Measurements from ENCODE around the gene IGFBP5. TPM values are rescaled to one million over a fixed set of nuclear protein-coding genes. Genes with fewer than 3 reads are reported as not detected.

The IGFBP5 gene
- polyA plus RNA-seq, 1 experiment, result 3,867 TPM

DNA sequence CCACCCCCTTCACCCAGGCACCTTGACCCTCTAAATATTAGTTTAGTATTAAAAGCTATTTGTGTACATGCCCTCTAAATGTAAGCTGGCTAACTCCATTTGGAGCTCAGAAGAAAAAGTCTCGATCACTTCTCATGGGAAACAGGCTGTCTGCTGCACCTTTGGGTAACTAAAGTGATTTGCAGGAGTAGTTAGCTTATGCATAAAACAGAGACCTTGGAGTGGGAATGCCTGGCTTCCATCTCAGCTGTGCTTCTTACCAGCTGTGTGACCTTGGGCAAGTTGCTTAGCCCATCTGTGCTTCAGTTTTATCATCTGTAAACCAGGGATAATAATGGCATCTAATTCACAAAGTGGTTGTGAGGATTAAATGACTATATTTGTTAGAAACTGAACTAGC is 32.2 kb downstream of the IGFBP5 start:
- CTCF ChIA-PET, result interaction anchor here (19.8 kb wide), 1 partner anchor 143 kb away, joined by 594 read pairs; no protein-coding TSS in a partner anchor
- H3K9me3 ChIP-seq (ENCODE audit: control insufficient read depth, insufficient read depth, low read length), result no peaks in the 10 kb centered on the region
- H3K27me3 ChIP-seq (ENCODE audit: control insufficient read depth, insufficient read depth, low read length), result no peaks in the 10 kb centered on the region
- DNase-seq (ENCODE audit: low read depth, low spot score), result no peak
- no peak overlapping the region for H3K4me3 ChIP-seq (ENCODE audit: low read depth, low read length)
- POLR2A ChIA-PET, result interaction anchor here (0.8 kb wide), 1 partner anchor 11 kb away, joined by 4 read pairs; no protein-coding TSS in a partner anchor
- TF ChIP-seq, protein P1, sequence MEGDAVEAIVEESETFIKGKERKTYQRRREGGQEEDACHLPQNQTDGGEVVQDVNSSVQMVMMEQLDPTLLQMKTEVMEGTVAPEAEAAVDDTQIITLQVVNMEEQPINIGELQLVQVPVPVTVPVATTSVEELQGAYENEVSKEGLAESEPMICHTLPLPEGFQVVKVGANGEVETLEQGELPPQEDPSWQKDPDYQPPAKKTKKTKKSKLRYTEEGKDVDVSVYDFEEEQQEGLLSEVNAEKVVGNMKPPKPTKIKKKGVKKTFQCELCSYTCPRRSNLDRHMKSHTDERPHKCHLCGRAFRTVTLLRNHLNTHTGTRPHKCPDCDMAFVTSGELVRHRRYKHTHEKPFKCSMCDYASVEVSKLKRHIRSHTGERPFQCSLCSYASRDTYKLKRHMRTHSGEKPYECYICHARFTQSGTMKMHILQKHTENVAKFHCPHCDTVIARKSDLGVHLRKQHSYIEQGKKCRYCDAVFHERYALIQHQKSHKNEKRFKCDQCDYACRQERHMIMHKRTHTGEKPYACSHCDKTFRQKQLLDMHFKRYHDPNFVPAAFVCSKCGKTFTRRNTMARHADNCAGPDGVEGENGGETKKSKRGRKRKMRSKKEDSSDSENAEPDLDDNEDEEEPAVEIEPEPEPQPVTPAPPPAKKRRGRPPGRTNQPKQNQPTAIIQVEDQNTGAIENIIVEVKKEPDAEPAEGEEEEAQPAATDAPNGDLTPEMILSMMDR (IDR thresholded peaks at IDR 0.05; ENCODE audit: low read depth, low read length), result no peak
- no peak overlapping the region for H3K27ac ChIP-seq (ENCODE audit: low read depth, low read length)

DNA sequence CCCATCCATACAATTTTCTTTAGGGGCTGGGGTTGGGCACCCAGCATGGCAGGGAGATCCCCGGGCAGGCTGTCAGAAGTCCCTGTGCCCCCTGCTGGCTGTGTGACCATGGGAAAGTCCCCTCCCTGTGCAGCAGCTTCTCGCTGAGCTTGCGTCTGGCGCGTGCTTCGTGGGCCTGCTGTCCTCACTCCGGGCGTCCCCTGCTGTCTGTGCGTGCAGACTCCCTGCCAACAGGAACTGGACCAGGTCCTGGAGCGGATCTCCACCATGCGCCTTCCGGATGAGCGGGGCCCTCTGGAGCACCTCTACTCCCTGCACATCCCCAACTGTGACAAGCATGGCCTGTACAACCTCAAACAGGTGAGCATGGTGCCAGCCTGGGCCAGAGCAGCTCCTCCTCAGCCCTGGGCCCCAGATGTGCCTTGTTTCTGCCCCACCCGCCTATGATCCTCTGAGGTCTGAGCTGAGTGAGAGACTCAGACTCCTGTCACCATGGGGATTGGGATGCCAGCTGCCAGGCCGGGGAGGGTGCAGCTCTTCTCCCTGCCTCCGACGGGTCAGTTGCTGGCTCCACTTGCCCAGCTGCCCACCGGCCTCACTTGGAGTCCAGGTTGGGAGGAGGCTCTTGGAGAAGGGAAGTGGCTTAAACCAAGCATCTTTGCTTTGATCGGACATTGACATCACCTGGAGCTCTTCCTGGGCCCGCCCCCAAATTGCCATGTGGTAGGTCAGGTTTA is 33.5 kb downstream of the IGFBP5 start:
- Histone ChIP-seq H3K27me3 (ENCODE audit: control insufficient read depth, insufficient read depth, low read length) (no peaks in the 10 kb centered on the region), H3K27ac (ENCODE audit: low read depth, low read length) (no peak overlapping the region), H3K9me3 (ENCODE audit: control insufficient read depth, insufficient read depth, low read length) (no peaks in the 10 kb centered on the region), H3K4me3 (ENCODE audit: low read depth, low read length) (no peak overlapping the region)
- CTCF ChIA-PET, result interaction anchor here (1.0 to 19.8 kb wide), 3 partner anchors 8 to 142 kb away, joined by 3 to 594 read pairs (median 4); no protein-coding TSS in a partner anchor
- TF ChIP-seq, protein P1 (IDR thresholded peaks at IDR 0.05; ENCODE audit: low read depth, low read length), result no peak; the same call in 1 of the 2 replicates
- POLR2A ChIA-PET, result interaction anchor here (0.5 kb wide), 1 partner anchor 68 kb away, joined by 3 read pairs; no protein-coding TSS in a partner anchor
- no peak for DNase-seq (ENCODE audit: low read depth, low spot score)

DNA sequence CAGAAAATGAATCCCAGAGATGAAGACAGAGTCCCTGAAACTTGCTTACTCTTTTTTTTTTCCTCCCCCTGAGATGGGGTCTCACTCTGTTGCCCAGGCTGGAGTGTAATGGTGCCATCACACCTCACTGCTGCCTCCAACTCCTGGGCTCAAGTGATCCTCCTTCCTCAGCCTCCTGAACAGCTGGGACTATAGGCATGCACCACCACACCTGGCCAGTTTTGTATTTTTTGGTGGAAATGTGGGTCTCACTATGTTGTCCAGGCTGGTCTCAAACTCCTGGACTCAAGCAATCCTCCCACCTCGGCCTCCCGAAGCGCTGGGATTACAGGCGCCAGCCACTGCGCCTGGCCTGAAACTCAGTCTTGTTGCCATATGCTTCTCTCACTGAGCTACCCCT is 34.3 kb downstream of the IGFBP5 start:
- TF ChIP-seq, protein P1 (IDR thresholded peaks at IDR 0.05; ENCODE audit: low read depth, low read length), result no peak
- Histone ChIP-seq H3K27me3 (ENCODE audit: control insufficient read depth, insufficient read depth, low read length) (peaks cover under 1% of the 10 kb centered on the region), H3K27ac (ENCODE audit: low read depth, low read length) (no peak overlapping the region), H3K4me3 (ENCODE audit: low read depth, low read length) (no peak overlapping the region), H3K9me3 (ENCODE audit: control insufficient read depth, insufficient read depth, low read length) (no peaks in the 10 kb centered on the region)
- ChIA-PET POLR2A (no interaction called here), CTCF (interaction anchor here (1.0 to 19.8 kb wide), 2 partner anchors 11 to 141 kb away, joined by 3 to 594 read pairs; no protein-coding TSS in a partner anchor)
- DNase-seq (ENCODE audit: low read depth, low spot score), result no peak

DNA sequence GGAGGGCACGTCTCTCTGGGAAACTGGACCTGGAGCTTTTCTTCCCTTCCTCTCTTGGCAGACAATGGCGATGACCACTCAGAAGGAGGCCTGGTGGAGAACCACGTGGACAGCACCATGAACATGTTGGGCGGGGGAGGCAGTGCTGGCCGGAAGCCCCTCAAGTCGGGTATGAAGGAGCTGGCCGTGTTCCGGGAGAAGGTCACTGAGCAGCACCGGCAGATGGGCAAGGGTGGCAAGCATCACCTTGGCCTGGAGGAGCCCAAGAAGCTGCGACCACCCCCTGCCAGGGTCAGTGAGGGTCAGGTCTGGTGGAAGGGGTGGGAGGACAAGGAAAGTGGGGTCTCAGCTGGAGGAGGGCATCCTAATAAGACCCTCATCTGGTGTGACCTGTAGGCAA is 34.9 kb downstream of the IGFBP5 start:
- H3K27me3 ChIP-seq (ENCODE audit: control insufficient read depth, insufficient read depth, low read length), result peaks cover 2% of the 10 kb centered on the region
- H3K4me3 ChIP-seq (ENCODE audit: low read depth, low read length), result no peak overlapping the region
- POLR2A ChIA-PET, result interaction anchor here (0.6 kb wide), 1 partner anchor 91 kb away, joined by 3 read pairs; no protein-coding TSS in a partner anchor
- no peak overlapping the region for H3K27ac ChIP-seq (ENCODE audit: low read depth, low read length)
- no peak for DNase-seq (ENCODE audit: low read depth, low spot score)
- no peaks in the 10 kb centered on the region for H3K9me3 ChIP-seq (ENCODE audit: control insufficient read depth, insufficient read depth, low read length)
- TF ChIP-seq, protein P1 (IDR thresholded peaks at IDR 0.05; ENCODE audit: low read depth, low read length), result no peak
- CTCF ChIA-PET, result interaction anchor here (19.8 kb wide), 1 partner anchor 141 kb away, joined by 594 read pairs; no protein-coding TSS in a partner anchor

DNA sequence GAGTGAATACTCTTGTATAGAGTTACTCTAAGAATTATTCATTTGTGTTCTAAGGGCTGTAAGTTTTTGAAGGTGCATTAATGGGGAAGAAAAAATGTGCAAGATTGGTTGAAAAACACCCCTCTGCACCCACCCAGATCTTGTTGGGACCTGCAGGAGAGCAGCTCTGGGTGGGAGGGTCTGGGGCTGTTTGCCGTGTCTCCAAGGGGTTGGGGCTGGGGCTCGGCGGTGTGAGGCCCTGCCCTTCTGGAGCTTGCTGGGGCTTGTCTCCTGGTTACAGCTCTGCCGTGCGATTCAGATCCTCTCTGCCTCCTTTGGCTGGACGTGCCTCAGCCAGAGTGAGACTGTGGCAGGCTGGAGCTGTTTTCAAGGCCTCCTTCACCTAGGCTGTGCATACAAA is 36.1 kb downstream of the IGFBP5 start:
- TF ChIP-seq, protein P1 (IDR thresholded peaks at IDR 0.05; ENCODE audit: low read depth, low read length), result no peak
- ChIA-PET POLR2A (no interaction called here), CTCF (interaction anchor here (19.8 kb wide), 1 partner anchor 139 kb away, joined by 594 read pairs; no protein-coding TSS in a partner anchor)
- Histone ChIP-seq H3K27ac (ENCODE audit: low read depth, low read length) (no peak overlapping the region), H3K27me3 (ENCODE audit: control insufficient read depth, insufficient read depth, low read length) (peaks cover 2% of the 10 kb centered on the region), H3K9me3 (ENCODE audit: control insufficient read depth, insufficient read depth, low read length) (no peaks in the 10 kb centered on the region), H3K4me3 (ENCODE audit: low read depth, low read length) (no peak overlapping the region)
- DNase-seq (ENCODE audit: low read depth, low spot score), result no peak
